Measurements from ENCODE around the gene NIPBL. TPM values are rescaled to one million over a fixed set of nuclear protein-coding genes. Genes with fewer than 3 reads are reported as not detected.
"Not testable (repeated sequence)": the region's sequence is repeated elsewhere in the genome, so short reads cannot be mapped to it uniquely, and the experiment has no call there.

The NIPBL gene, protein sequence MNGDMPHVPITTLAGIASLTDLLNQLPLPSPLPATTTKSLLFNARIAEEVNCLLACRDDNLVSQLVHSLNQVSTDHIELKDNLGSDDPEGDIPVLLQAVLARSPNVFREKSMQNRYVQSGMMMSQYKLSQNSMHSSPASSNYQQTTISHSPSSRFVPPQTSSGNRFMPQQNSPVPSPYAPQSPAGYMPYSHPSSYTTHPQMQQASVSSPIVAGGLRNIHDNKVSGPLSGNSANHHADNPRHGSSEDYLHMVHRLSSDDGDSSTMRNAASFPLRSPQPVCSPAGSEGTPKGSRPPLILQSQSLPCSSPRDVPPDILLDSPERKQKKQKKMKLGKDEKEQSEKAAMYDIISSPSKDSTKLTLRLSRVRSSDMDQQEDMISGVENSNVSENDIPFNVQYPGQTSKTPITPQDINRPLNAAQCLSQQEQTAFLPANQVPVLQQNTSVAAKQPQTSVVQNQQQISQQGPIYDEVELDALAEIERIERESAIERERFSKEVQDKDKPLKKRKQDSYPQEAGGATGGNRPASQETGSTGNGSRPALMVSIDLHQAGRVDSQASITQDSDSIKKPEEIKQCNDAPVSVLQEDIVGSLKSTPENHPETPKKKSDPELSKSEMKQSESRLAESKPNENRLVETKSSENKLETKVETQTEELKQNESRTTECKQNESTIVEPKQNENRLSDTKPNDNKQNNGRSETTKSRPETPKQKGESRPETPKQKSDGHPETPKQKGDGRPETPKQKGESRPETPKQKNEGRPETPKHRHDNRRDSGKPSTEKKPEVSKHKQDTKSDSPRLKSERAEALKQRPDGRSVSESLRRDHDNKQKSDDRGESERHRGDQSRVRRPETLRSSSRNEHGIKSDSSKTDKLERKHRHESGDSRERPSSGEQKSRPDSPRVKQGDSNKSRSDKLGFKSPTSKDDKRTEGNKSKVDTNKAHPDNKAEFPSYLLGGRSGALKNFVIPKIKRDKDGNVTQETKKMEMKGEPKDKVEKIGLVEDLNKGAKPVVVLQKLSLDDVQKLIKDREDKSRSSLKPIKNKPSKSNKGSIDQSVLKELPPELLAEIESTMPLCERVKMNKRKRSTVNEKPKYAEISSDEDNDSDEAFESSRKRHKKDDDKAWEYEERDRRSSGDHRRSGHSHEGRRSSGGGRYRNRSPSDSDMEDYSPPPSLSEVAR (N-terminal part only)
- total RNA-seq (ENCODE audit: insufficient read depth, low replicate concordance), result 78.5 TPM

DNA sequence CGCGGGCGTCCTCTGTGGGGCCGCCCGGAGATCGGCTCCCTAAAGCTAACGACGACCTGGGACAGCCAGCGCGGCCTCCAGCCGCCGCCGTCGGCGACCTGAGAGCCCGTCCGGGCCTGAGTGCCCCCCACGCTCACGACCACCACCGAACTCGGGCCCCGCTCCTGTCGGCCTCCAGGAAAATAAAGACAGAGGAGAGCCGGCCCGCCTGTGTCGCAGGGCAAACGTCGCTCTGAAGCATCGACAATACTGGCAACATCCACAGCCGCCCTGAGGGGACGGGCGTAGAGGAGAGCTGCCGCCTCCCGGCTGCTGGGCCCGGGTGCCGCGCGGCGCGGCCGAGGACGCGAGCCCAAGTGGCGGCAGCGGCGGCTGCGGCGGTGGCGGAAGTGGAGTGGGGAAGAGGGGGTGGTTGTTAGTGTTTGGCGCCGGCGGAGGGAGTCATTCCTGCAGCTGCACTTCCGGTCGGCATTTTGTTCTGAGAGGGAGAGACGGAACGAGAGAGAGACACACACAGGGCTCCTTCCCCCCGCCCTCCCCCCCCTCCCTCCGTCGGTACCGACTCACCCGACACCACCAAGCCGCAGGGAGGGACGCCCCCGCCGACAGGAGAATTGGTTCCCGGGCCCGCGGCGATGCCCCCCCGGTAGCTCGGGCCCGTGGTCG lies at the start of gene NIPBL:
Gene NIPBL (plus strand): TSS at position 471 of the 666 bp plus-strand sequence. CDS start 76,928 bp downstream, outside the sequence.
- DNase-seq (ENCODE audit: low spot score), result peak; percentile 97

DNA sequence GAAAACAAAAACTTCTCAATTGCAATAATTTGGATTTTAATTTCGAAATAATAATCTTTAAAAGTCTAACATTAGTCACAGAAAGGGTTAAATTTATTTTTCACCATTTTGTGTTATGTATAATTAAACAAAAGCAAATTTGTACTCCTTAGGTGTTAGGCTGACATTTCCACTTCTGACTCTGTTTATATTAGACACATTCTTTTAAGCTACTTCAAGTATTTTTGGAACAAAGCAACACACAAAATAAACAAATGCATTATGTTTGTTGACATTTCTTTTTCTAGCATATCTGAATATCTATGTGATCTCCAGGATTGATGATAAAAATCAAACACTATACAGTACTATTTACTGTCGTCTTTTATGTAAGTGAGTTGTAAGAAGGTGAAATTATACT lies 44.3 kb upstream of the NIPBL start:
- no peak for DNase-seq (ENCODE audit: low spot score)

DNA sequence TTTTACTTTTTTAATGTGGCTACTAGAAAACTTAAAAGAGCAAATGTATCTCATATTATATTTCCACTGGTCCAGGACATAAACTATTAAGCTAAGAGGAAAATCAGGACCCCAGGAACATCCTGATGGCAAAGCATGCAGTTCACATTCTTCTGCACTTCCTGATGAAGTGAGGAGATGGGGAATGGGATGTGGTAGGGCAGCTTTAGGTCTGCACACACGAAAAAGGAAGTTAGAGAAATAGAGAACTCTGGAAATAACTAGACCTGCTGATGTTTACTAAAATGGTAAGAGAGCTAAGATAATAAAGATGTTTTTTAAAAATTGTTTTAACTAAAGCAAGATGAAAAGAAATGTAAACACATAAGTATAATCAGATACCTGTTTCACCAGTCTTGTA lies 39.7 kb upstream of the NIPBL start:
- peak; percentile 13 for DNase-seq (ENCODE audit: low spot score)

DNA sequence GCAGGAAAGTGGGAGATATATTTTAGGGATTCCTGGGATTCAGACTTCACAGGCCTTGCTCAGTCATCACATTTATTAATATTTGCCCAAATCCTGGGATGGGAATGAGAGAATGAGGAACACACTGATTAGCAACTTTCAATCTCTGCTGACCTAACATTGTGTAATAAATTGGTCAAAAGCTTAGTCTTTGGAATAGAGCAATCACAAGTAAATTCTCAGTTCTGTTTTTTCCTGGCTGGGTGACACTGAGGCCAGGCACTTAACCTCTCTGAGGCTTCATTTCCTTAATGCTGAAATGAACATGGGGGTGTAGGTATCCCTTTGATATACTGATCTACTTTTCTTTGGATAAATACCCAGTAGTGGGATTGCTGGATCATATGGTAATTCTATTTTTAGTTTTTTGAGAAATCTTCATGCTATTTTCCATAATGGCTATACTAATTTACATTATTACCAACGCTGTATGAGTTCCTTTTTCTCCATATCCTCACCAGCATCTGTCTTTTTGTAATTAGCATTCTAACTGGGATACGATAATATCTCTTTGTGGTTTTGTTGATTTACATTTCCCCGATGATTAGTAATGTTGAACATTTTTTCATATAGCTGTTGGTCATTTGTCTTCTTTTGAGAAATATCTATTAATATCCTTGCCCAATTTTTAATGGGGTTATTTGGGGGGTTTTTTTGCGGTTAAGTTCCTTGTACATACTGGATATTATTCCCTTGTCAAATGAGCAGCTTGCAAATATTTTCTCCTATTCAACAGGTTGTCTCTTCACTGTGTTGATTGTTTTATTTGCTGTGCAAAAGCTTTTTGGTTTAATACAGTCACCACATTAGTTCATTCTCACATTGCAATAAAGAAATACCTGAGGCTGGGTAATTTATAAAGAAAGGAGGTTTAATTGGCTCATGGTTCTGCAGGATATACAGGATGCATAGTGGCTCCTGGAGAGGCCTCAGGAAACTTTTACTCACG lies 36.8 kb upstream of the NIPBL start:
- DNase-seq (ENCODE audit: low spot score), result no peak

DNA sequence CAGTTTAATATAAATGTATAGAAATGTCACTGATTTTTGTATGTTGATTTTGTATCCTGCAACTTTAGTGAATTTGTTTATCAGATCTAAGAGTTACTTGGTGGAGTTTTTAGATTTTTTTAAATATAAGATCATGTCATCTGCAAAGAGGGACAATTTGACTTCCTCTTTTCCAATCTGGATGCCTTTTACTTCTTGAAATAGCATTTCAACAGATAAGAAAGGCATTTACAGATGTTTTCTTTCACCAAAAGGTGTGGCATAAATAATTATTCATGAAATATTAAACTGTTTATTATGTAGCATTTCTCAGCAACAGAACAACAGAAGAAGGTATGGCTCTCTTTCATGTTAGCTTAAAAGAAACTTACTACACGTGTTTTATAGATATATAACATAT lies 34.9 kb upstream of the NIPBL start:
- no peak for DNase-seq (ENCODE audit: low spot score)

DNA sequence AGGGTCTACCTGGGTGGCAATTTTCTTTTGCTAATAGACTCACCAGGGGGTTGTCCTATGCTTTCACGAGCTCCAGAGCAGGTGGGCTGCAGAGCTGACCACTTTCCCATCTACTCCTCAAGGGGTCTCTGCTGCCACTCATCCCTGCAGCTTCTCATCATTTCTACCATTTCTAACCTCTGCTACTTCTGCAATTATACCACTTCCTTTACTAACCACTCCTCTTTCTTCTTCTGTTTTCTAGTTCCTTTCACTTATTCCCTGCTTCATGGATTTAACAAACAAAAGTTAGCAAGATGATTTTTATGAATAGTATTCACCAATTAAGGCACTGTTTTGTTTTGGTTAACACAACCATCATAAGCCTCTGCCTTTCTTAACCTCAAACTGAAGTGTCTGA lies 34.5 kb upstream of the NIPBL start:
- no peak for DNase-seq (ENCODE audit: low spot score)

DNA sequence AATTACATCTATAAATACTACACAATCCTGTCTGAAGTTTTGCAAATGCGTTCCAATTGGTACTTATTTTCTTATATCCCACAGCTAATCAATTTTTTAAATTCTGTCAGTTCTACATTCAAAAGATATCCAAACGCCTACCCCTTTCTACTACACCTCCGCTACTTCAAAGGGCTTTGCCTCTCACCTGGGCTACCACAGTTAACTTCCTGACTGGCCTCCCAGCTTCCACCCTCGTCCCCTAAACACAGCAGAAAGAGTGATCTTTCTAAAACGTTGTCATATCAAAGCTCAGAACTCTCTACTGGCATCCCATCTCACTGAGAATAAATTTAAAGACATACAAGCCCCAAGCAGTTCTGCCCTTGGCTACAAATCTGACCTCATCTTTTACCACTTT lies 32.3 kb upstream of the NIPBL start:
- no peak for DNase-seq (ENCODE audit: low spot score)

DNA sequence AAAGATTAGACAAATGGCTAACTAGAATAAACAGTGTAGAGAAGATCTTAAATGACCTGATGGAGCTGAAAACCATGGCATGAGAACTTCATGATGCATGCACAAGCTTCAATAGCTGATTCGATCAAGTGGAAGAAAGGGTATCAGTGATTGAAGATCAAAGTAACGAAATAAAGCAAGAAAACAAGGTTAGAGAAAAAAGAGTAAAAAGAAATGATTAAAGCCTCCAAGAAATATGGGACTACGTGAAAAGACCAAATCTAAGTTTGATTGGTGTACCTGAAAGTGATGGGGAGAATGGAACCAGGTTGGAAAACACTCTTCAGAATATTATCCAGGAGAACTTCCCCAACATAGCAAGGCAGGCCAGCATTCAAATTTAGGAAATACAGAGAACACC lies 28.0 kb upstream of the NIPBL start:
- DNase-seq (ENCODE audit: low spot score), result not testable (repeated sequence)

DNA sequence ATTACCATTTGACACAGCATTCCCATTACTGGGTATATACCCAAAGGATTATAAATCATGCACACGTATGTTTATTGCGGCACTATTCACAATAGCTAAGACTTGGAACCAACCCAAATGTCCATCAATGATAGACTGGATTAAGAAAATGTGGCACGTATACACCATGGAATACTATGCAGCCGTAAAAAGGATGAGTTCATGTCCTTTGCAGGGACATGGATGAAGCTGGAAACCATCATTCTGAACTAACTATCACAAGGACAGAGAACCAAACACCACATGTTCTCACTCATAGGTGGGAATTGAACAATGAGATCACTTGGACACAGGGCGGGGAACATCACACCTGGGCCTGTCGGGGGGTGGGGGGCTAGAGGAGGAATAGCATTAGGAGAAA lies 23.7 kb upstream of the NIPBL start:
- not testable (repeated sequence) for DNase-seq (ENCODE audit: low spot score)

DNA sequence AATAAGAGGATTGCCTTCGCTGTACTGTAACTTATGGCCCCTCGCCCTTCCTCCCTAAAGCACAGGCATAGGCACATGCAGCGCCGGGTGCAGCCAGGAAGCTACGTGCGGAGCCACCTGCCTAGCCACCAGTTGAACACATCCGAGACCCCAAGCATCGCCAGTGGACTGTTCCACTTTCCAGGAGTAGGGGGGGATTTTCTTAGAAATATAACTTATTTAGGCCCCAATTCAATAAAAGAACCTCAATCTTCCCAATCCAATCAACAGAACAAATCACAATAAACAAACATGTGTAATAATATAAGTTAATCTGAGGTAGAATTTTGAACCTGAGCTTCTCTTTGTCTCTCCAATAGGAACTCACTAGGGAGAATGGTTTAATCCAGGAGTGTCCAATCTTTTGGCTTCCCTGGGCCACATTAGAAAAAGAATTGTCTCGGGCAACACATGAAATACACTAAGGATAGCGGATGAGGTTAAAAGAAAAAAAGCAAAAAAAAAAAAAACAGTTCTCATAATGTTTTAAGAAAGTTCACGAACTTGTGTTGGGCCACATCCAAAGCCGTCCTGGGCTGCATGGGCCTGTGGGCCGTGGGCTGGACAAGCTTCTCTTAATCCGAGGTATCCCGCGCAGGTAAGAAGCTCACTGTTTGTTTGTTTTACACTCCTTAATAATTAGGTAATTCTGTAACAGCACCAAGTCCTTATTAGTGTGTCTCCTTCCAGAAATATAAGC lies 22.0 kb upstream of the NIPBL start:
- DNase-seq (ENCODE audit: low spot score), result no peak

DNA sequence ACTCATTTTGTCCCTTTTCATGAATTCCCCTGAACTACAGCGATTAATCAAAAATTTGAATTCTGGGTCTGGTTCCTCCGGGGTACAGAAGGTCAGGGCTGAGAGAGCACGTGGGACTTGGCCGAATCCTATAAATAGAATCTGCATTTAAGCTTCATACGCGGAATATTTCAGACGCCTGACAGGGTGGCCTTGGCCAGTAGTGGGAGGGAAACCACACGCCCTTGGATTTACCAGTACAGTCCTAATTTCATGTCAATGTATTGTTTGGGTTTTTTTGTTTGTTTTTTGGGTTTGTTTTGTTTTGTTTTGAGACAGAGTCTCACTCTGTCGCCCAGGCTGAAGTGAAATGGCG lies 21.5 kb upstream of the NIPBL start:
- no peak for DNase-seq (ENCODE audit: low spot score)

DNA sequence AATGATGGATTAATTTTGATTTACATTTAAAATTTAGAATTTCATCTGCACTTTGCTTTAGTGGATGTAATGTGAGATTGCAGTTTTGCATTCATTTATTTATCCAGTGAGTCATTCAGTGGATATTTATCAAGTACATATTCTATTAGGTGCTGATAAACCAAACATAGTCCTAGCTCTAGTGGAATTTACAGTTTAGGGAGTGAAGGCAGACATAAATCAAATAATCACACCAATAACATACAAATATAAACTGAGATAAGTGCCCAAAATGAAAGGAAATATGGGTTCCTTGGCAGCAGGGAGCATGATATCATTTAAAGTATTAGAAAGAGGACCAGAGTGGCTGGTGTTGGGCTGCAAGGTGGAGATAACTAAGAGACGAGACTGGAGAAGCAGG lies 14.7 kb upstream of the NIPBL start:
- DNase-seq (ENCODE audit: low spot score), result no peak

DNA sequence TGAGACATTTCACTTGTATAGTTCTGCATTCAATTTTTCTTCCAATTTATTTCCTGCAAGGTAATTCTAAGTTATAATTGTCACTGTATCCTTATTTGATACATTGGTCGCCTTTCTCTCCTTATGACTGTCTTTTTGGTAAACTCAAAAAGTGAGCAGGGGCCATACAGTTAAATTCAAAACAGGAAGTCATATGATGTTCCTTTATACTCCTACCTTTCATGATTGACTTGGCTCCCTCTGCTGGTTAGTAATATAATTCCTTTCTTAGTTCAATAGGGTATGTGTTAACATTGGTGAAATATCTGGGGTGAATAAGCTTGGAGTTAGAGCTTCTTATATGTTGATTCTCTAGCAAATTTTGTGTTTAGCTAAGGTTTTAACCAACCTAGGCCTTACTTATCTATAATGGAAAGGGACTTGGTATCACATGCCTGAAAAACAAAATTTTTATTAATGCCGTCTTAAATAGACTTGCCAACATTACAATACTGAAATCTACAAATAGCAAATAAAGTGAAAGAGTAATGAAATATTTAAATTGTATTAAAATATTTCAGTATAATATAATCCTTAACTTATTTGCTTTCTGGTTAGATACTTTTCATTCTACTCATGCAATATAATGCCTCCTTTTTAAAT lies 6.0 kb upstream of the NIPBL start:
- peak; percentile 63 for DNase-seq (ENCODE audit: low spot score)

DNA sequence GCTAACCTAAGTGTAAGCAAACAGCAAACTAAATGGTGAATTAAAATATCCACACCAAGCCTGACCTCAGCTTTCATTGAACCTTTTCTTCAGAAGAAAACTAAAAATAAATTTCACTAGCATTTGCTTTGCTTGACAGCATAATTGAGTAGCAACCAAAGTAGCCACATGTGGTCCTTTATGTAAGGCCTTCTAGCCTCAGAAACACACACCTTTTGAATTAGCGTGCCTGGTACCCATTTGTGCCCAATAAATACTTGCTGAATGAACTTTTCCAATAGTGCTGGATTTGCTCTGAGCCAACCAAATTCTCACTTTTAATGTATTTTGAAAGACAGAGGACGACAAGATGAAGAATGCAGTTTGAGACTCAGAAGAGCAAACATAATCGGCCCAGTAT lies 2.1 kb upstream of the NIPBL start:
- DNase-seq (ENCODE audit: low spot score), result no peak

DNA sequence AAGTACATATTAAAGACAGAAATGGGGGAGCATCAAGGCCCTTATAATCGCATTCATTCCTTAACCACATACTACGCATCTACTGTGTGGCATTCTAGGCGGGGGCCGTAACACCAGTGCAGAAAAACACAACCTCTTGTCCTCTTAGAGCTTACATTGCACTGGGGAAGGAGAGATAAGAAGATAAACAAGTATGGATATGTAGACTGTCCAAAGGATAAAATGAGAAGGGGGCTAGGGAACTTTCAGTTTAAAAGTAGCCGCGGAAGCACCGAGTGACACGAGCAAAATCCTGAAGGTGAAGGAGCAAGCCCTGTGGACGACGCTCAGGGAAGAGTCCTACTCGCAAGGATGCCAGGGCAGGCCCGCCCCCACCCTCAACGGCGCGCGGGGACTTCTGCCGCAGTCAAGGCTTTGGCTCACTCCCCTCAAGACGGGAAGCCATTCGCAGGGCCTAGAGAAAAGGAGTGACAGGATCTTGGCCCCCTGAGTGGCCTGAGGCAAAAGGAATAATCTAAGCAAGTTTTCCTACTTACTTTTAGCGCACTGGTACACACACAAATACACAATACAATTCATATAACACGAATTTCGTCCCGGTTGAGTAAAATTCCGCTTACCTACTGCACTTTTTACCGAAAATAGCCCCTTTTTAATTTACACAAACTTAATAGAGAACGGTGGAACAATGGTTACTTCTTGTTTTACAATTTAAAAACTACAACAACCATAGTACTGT lies 1.3 kb upstream of the NIPBL start:
- DNase-seq (ENCODE audit: low spot score), result peak; percentile 66

DNA sequence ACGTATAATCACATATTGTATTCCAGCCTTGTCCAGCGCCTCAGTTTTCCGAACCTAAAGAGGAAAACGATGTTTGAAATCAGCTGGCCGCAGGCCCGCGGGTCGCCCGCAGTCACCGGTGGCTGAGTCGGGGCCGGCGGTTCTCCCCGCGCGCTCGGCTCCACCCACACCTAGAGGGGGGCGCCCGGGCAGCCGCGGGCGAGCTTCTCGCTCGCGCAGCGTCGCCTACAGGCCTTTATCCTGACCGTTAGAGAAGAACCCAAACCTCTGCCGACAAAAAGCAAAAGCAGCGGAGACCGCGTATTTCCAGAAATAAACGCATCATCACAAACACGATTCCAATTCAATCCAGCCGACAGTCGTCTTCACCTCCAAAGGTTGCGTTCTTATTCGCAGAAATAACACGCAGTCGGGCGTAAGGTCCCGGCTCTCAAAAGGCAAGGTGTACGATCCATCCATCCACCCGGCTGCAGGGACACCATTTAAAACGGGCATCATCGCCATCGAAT lies 725 bp upstream of the NIPBL start:
- DNase-seq (ENCODE audit: low spot score), result peak; percentile 83

DNA sequence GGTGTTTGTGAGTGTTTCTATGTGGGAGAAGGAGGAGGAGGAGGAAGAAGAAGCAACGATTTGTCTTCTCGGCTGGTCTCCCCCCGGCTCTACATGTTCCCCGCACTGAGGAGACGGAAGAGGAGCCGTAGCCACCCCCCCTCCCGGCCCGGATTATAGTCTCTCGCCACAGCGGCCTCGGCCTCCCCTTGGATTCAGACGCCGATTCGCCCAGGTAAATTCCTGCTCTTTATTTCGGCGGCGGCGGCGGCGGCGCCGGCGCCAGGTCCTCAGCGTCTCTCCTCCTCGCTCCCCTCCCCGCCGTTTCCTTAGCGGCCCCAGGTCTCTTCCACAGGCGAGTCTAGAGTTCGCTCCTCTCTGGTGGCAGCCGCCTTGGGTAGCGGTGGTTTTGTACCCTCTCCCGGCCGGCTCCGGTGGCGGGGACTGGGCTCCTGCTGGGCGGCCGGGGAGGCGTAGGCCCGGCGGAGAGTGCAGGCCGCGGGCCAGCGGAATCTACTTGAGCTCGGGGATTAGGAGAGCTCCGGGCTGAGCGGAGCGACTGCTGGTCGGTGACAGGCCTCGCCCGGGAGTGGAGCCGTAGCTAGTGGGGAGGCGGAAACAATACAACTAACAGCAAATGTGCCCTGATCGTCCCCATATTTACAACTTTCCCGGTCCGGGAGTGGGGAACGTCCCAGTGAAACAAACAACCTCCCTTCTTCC lies 547 bp downstream of the NIPBL start:
- DNase-seq (ENCODE audit: low spot score), result peak; percentile 78

Data from umbilical cord (tissue), 2 donors.